A673 (cell line): ENCODE data around the gene RBFOX2.

ENCODE experiments used
- EZH2 ChIP-seq: fragments of 200-600 bp; sonication (generic); IDR thresholded peaks from 2 replicates; pipeline ENCODE4 v1.6.1; 2017; ENCODE audit warnings: borderline replicate concordance, low read depth, mild to moderate bottlenecking, mixed read lengths, antibody characterized with exemption, low read length; ENCODE audit not compliant: poor library complexity, severe bottlenecking
- TF ChIP-seq, protein P1 (sequence below): fragments of 300-800, 200-600 bp; sonication (generic); conservative IDR thresholded peaks from 2 replicates; pipeline ENCODE4 v1.5.1; 2017; ENCODE audit warnings: low read depth, mild to moderate bottlenecking, antibody characterized with exemption, low read length, moderate library complexity, mixed read lengths

DNA sequence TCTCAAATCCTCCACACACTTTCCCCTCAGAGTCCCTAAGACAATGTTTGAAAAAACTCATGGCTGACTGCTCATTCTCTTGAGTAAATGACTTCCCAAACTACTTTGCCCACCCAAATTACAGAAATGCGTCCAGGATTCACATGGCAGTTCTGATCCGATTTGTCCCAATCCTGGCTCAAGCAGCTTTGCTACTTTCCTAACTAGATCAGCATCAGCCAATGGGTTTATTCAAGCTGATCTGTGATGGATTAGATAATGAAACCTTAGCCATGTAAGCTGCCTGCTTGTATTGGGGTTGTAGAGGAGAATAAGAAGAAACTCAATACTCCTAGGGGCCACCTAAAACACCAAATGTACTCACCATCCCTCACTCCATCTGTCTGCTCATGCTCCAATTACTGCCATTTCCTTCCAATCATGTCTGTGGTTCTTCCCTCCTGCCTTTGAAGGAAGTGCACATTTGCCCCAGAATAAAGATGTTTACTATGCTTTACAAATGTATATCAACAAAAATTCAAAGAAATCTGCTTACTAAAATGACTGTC is 6.9 kb downstream of the RBFOX2 start:
- TF ChIP-seq, protein P1, sequence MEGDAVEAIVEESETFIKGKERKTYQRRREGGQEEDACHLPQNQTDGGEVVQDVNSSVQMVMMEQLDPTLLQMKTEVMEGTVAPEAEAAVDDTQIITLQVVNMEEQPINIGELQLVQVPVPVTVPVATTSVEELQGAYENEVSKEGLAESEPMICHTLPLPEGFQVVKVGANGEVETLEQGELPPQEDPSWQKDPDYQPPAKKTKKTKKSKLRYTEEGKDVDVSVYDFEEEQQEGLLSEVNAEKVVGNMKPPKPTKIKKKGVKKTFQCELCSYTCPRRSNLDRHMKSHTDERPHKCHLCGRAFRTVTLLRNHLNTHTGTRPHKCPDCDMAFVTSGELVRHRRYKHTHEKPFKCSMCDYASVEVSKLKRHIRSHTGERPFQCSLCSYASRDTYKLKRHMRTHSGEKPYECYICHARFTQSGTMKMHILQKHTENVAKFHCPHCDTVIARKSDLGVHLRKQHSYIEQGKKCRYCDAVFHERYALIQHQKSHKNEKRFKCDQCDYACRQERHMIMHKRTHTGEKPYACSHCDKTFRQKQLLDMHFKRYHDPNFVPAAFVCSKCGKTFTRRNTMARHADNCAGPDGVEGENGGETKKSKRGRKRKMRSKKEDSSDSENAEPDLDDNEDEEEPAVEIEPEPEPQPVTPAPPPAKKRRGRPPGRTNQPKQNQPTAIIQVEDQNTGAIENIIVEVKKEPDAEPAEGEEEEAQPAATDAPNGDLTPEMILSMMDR, result no peak
- TF ChIP-seq EZH2, result no peak
